ENCODE data around the gene GMDS.

GMDS gene

DNA sequence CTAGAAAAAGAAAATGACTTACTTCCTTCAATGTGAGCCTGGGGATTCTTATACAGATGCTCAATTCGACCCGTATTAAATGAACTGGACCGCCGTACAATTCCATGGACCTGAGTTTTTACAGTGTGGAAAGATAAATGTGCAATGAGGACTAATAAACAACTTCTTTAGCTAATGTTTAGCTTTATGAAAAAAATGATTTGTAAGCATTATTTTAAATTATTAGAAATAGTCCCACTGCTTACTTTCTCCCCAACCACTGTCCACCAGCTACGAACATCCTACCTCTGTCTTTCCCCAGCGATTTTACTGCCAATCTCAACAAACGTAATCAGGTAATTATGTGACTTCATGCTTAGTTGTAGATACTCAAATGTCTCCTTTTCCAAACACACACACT lies 128.0 kb downstream of the GMDS start:
- H3K9me2 ChIP-seq (replicated peaks; ENCODE audit: low read depth, low read length): no peaks in the 10 kb centered on the region

GRCh38 chr6:2116496-2116895 lies 128.9 kb downstream of the GMDS start:
- TF ChIP-seq EZH2phosphoT487 (IDR thresholded peaks at IDR 0.05; ENCODE audit: borderline replicate concordance): no peak
- no peak for TF ChIP-seq CTCF (conservative IDR thresholded peaks at IDR 0.05; ENCODE audit: low read length)
- H3K4me2 ChIP-seq (ENCODE audit: low read depth, low read length, poor library complexity, severe bottlenecking): no peak overlapping the region
- H3K9me2 ChIP-seq (replicated peaks; ENCODE audit: low read depth, low read length): no peaks in the 10 kb centered on the region
- H3K9ac ChIP-seq (ENCODE audit: low read depth, low read length, poor library complexity, severe bottlenecking): no peak overlapping the region
- H3K4me1 ChIP-seq (ENCODE audit: insufficient read depth, low read length, poor library complexity, severe bottlenecking): peaks cover under 1% of the 10 kb centered on the region
- H3K27me3 ChIP-seq (ENCODE audit: insufficient read depth, low read length, poor library complexity, severe bottlenecking): no peaks in the 10 kb centered on the region
- no peaks in the 10 kb centered on the region for H3K9me3 ChIP-seq (ENCODE audit: insufficient read depth, low read depth, low read length)
- H3F3A ChIP-seq (ENCODE audit: low read depth): no peaks in the 10 kb centered on the region
- H4K20me1 ChIP-seq (ENCODE audit: insufficient read depth, low read length, poor library complexity, severe bottlenecking): no peaks in the 10 kb centered on the region
- no peak overlapping the region for H3K4me3 ChIP-seq (ENCODE audit: low read length, poor library complexity, severe bottlenecking)
- no peak overlapping the region for H2AFZ ChIP-seq (ENCODE audit: low read length)
- H3K36me3 ChIP-seq (ENCODE audit: insufficient read depth, low read length): no peaks in the 10 kb centered on the region
- H3K79me2 ChIP-seq (ENCODE audit: insufficient read depth, low read length): no peaks in the 10 kb centered on the region

More for the DNA sequence above, 128.0 kb downstream of the GMDS start:
- no peak overlapping the region for H3K4me2 ChIP-seq (ENCODE audit: low read depth, low read length, poor library complexity, severe bottlenecking)
- no peaks in the 10 kb centered on the region for H3K9me3 ChIP-seq (ENCODE audit: insufficient read depth, low read depth, low read length)
- H3K9ac ChIP-seq (ENCODE audit: low read depth, low read length, poor library complexity, severe bottlenecking): no peak overlapping the region
- H2AFZ ChIP-seq (ENCODE audit: low read length): no peak overlapping the region
- no peaks in the 10 kb centered on the region for H3F3A ChIP-seq (ENCODE audit: low read depth)
- no peaks in the 10 kb centered on the region for H3K4me1 ChIP-seq (ENCODE audit: insufficient read depth, low read length, poor library complexity, severe bottlenecking)
- no peaks in the 10 kb centered on the region for H3K79me2 ChIP-seq (ENCODE audit: insufficient read depth, low read length)
- H4K20me1 ChIP-seq (ENCODE audit: insufficient read depth, low read length, poor library complexity, severe bottlenecking): no peaks in the 10 kb centered on the region
- H3K4me3 ChIP-seq (ENCODE audit: low read length, poor library complexity, severe bottlenecking): no peak overlapping the region
- H3K27me3 ChIP-seq (ENCODE audit: insufficient read depth, low read length, poor library complexity, severe bottlenecking): no peaks in the 10 kb centered on the region
- TF ChIP-seq CTCF (conservative IDR thresholded peaks at IDR 0.05; ENCODE audit: low read length) (no peak), EZH2phosphoT487 (IDR thresholded peaks at IDR 0.05; ENCODE audit: borderline replicate concordance) (no peak)
- no peaks in the 10 kb centered on the region for H3K36me3 ChIP-seq (ENCODE audit: insufficient read depth, low read length)

GRCh38 chr6:2114100-2114499 lies 131.3 kb downstream of the GMDS start:
- H3K4me1 ChIP-seq (ENCODE audit: insufficient read depth, low read length, poor library complexity, severe bottlenecking): peaks cover 5% of the 10 kb centered on the region

More at GRCh38 chr6:2114100-2114499, 131.3 kb downstream of the GMDS start:
- Histone ChIP-seq H3K4me2 (ENCODE audit: low read depth, low read length, poor library complexity, severe bottlenecking) (no peak overlapping the region), H3K9ac (ENCODE audit: low read depth, low read length, poor library complexity, severe bottlenecking) (no peak overlapping the region), H4K20me1 (ENCODE audit: insufficient read depth, low read length, poor library complexity, severe bottlenecking) (no peaks in the 10 kb centered on the region), H3K27me3 (ENCODE audit: insufficient read depth, low read length, poor library complexity, severe bottlenecking) (no peaks in the 10 kb centered on the region), H3K9me3 (ENCODE audit: insufficient read depth, low read depth, low read length) (no peaks in the 10 kb centered on the region), H3K4me3 (ENCODE audit: low read length, poor library complexity, severe bottlenecking) (no peak overlapping the region), H2AFZ (ENCODE audit: low read length) (no peak overlapping the region), H3K36me3 (ENCODE audit: insufficient read depth, low read length) (no peaks in the 10 kb centered on the region), H3K9me2 (replicated peaks; ENCODE audit: low read depth, low read length) (no peaks in the 10 kb centered on the region), H3K79me2 (ENCODE audit: insufficient read depth, low read length) (no peaks in the 10 kb centered on the region), H3F3A (ENCODE audit: low read depth) (no peaks in the 10 kb centered on the region)
- TF ChIP-seq CTCF (conservative IDR thresholded peaks at IDR 0.05; ENCODE audit: low read length) (no peak), EZH2phosphoT487 (IDR thresholded peaks at IDR 0.05; ENCODE audit: borderline replicate concordance) (no peak)

Measured in Loucy (cell line).